ENCODE measurements around the gene WNT9B.

DNA sequence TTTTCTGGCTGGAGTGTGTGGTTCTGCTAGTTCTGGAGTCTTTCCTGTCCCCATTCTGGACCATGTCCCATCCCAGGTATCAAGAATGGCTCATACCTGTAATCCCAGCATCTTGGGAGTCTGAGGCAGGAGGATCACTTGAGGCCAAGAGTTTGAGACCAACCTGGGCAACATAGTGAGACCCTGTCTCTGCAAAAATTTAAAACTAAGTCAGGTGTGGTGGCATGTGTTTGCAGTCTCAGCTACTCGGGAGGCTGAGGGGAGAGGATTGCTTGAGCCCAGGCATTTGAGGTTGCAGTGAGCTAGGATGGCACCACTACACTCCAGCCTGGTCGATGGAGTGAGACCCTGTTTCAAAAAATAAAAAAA is 17.6 kb upstream of the WNT9B start:
- no peak for TF ChIP-seq CTCF (conservative IDR thresholded peaks at IDR 0.05 in 1 of 2, IDR thresholded peaks at IDR 0.05 in 1 of 2; ENCODE audit: low read depth in 1 of 2, low read length in 2 of 2)
- no peak for TF ChIP-seq EZH2 (IDR thresholded peaks at IDR 0.05; ENCODE audit: low read length, missing control alignments)
